B cell (primary cell): ENCODE data around the gene SEC24A. TPM values are rescaled to one million over a fixed set of nuclear protein-coding genes. Genes with fewer than 3 reads are reported as not detected.

Experiments
- ATAC-seq: fragments of 200-7000 bp; cut with Tn5 transposase; one replicate; pipeline ENCODE4 v1.10.0; 2021; ENCODE audit warnings: low read depth, mild to moderate bottlenecking, moderate number of reproducible peaks, moderate library complexity
- CTCF ChIA-PET: fragments of 350-600 bp; sonication (Branson Sonifier 250); formaldehyde crosslinking; loops from one replicate; lab custom pipeline; 2021; ENCODE audit warnings: antibody characterized with exemption, inconsistent platforms; lab: Charles Lee
- POLR2A ChIA-PET: fragments of 350-600 bp; sonication (Branson Sonifier 250); formaldehyde crosslinking; loops from one replicate; lab custom pipeline; 2021; ENCODE audit warnings: antibody characterized with exemption; lab: Charles Lee
- DNase-seq: peaks from one replicate; pipeline ENCODE4 v3.0.0; 2013
- H2AFZ ChIP-seq: 2 replicates; pipeline ENCODE4 v1.6.1; 2012; ENCODE audit warnings: mild to moderate bottlenecking, low read depth, low read length; ENCODE audit not compliant: insufficient read depth, poor library complexity, severe bottlenecking
- H3K27ac ChIP-seq, 2 donors: 1 replicate in 1 of 2; 2 replicates in 1 of 2; pipeline ENCODE4 v1.5.1; 2012 to 2013; ENCODE audit warnings: low read length in 2 of 2, mild to moderate bottlenecking in 2 of 2, moderate library complexity in 1 of 2
- H3K27me3 ChIP-seq, 4 experiments: fragments of 200-600 bp in 1 of 4; sonication (generic) in 1 of 4; replicated peaks in 1 of 4; 1 replicate in 2 of 4; 2 replicates in 2 of 4; pipeline versions ENCODE4 v1.6.1 to v1.7.0; 2013 to 2016; ENCODE audit warnings: low read length in 3 of 4, mild to moderate bottlenecking in 2 of 4, mixed read lengths in 1 of 4, moderate library complexity in 1 of 4; ENCODE audit not compliant: insufficient read depth in 4 of 4, control insufficient read depth in 3 of 4; ENCODE audit errors: control extremely low read depth in 1 of 4
- H3K36me3 ChIP-seq, 2 experiments: replicated peaks in 1 of 2; 1 replicate in 1 of 2; 2 replicates in 1 of 2; pipeline versions ENCODE4 v1.6.1 to v1.7.1; 2013; ENCODE audit warnings: low read length in 1 of 2; ENCODE audit not compliant: insufficient read depth in 2 of 2, control insufficient read depth in 1 of 2; ENCODE audit errors: control extremely low read depth in 1 of 2, extremely low read depth in 1 of 2
- H3K4me1 ChIP-seq, 2 donors: fragments of 200-600 bp in 1 of 2; sonication (generic) in 1 of 2; 1 replicate in 1 of 2; 2 replicates in 1 of 2; pipeline versions ENCODE4 v1.5.1 to v1.6.1; 2013 to 2017; ENCODE audit warnings: low read length in 2 of 2; ENCODE audit not compliant: control insufficient read depth in 2 of 2, insufficient read depth in 2 of 2
- H3K4me2 ChIP-seq: replicated peaks from 2 replicates; pipeline ENCODE3; 2012; ENCODE audit warnings: mild to moderate bottlenecking, low read depth, low read length; ENCODE audit not compliant: poor library complexity, severe bottlenecking
- H3K4me3 ChIP-seq, 5 experiments: fragments of 200-600 bp in 1 of 5; sonication (generic) in 1 of 5; 1 replicate in 3 of 5; 2 replicates in 2 of 5; pipeline versions ENCODE4 v1.5.1 to v1.7.0; 2011 to 2016; ENCODE audit warnings: low read length in 4 of 5, mild to moderate bottlenecking in 4 of 5, low read depth in 2 of 5, control low read depth in 1 of 5, moderate library complexity in 1 of 5; ENCODE audit not compliant: insufficient read depth in 1 of 5; ENCODE audit errors: control extremely low read depth in 1 of 5, extremely low read depth in 1 of 5
- H3K79me2 ChIP-seq: fragments of 200-600 bp; sonication (generic); one replicate; pipeline ENCODE4 v1.6.0; 2016; ENCODE audit warnings: low read length; ENCODE audit not compliant: control insufficient read depth, insufficient read depth
- H3K9ac ChIP-seq: fragments of 200-600 bp; sonication (generic); 2 replicates; pipeline ENCODE4 v1.6.1; 2017; ENCODE audit warnings: mild to moderate bottlenecking, low read length, moderate library complexity
- H3K9me3 ChIP-seq, 3 donors: one replicate each; pipeline versions ENCODE4 v1.6.1 to v1.7.1; 2013; ENCODE audit warnings: low read length in 2 of 3; ENCODE audit not compliant: control insufficient read depth in 2 of 3, insufficient read depth in 1 of 3; ENCODE audit errors: control extremely low read depth in 1 of 3
- H4K20me1 ChIP-seq: 2 replicates; pipeline ENCODE4 v1.6.0; 2012; ENCODE audit warnings: mild to moderate bottlenecking, low read length; ENCODE audit not compliant: insufficient read depth, control insufficient read depth, poor library complexity, severe bottlenecking
- H3K27ac Mint-ChIP-seq: one replicate; pipeline ENCODE4 v1.8.0; 2021; ENCODE audit warnings: mixed read lengths
- H3K27me3 Mint-ChIP-seq: one replicate; pipeline ENCODE4 v1.8.0; 2021; ENCODE audit warnings: mixed read lengths
- H3K4me1 Mint-ChIP-seq: one replicate; pipeline ENCODE4 v1.8.0; 2021; ENCODE audit warnings: mixed read lengths
- H3K4me3 Mint-ChIP-seq: one replicate; pipeline ENCODE4 v1.8.0; 2021; ENCODE audit warnings: mixed read lengths
- H3K9me3 Mint-ChIP-seq: one replicate; pipeline ENCODE4 v1.8.0; 2022; ENCODE audit warnings: mixed read lengths; ENCODE audit not compliant: insufficient read depth
- EZH2 ChIP-seq: IDR thresholded peaks from 2 replicates; pipeline ENCODE4 v1.6.1; 2012; ENCODE audit warnings: borderline replicate concordance, low read depth, mild to moderate bottlenecking, moderate library complexity, low read length; ENCODE audit not compliant: insufficient read depth, poor library complexity, severe bottlenecking
- WGBS: methylation state at CpG from one replicate; pipeline ENCODE4 v1.1.5; 2013; ENCODE audit warnings: missing lambda C conversion rate; ENCODE audit not compliant: insufficient coverage; 5-methylcytosine and 5-hydroxymethylcytosine counted together
- intact Hi-C: fragments of 100-400 bp; cut with micrococcal nuclease; formaldehyde crosslinking; loops from one replicate; pipeline ENCODE4 v1.10.0; 2022
- polyA plus RNA-seq: library from polyadenylated mRNA; depleted of rRNA; stranded (reverse); fragments of >200 nt; gene quantifications from 2 replicates; pipeline ENCODE4 v1.2.3, GENCODE V29; 2012
- total RNA-seq, 2 donors: library from RNA; stranded (reverse); fragments of 120-200 nt in 1 of 2; gene quantifications; 1 replicate in 1 of 2; 2 replicates in 1 of 2; pipeline versions ENCODE4 v1.2.3 to v1.2.4, GENCODE V29; 2013 to 2022
- TF ChIP-seq, protein P1 (sequence below): fragments of 200-600 bp; IDR thresholded peaks from one replicate; pipeline ENCODE4 v1.8.0; 2022; ENCODE audit warnings: antibody characterized with exemption, mild to moderate bottlenecking

Gene SEC24A
- total and polyA plus RNA-seq, 2 donors (not counting 1 experiment from before 2014, with no cell fraction given) = 6.9 to 13.0 TPM

DNA sequence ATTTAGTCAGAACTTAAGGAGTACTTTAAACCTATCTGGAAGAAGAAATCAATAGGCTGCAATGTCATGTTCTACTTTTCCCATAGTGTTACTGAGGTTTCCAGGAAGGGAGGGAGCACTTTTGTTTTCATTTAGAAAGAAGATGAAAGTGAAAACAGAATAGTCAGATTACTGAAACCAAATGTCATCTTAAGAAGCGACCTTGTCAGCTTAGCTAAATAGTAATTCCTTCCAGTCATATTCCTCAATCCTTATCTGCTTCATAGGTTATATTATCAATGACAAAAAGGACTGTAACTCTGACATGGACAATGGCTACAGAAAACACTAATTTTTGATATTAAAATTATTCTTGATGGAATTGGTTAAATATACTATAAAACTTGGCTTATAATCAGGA is 43.7 kb upstream of the SEC24A start:
- Mint-ChIP-seq H3K27ac (no peak overlapping the region), H3K4me1 (no peaks in the 10 kb centered on the region), H3K9me3 (no peaks in the 10 kb centered on the region), H3K4me3 (no peak overlapping the region), H3K27me3 (no peaks in the 10 kb centered on the region)
- no peak overlapping the region for H3K27ac ChIP-seq
- peaks cover 2 to 54% of the 10 kb centered on the region in 2 experiments for H3K36me3 ChIP-seq
- H4K20me1 ChIP-seq = no peaks in the 10 kb centered on the region
- no peak overlapping the region for H3K9ac ChIP-seq
- DNase-seq = no peak
- no peak overlapping the region for H3K4me3 ChIP-seq
- ChIA-PET POLR2A (no interaction called here), CTCF (interaction anchor here (3.3 kb wide), 1 partner anchor 18 kb away, joined by 12 read pairs; no protein-coding TSS in a partner anchor)
- intact Hi-C loops = loop anchor here (5.0 kb wide), 1 partner anchor 1668 kb away; no protein-coding TSS in a partner anchor
- H3K4me1 ChIP-seq = no peaks in the 10 kb centered on the region
- no peaks in the 10 kb centered on the region for H3K27me3 ChIP-seq
- ATAC-seq = no peak
- H3K79me2 ChIP-seq = no peaks in the 10 kb centered on the region
- H2AFZ ChIP-seq = no peak overlapping the region
- no peaks in the 10 kb centered on the region for H3K9me3 ChIP-seq
- no CpG with 5 or more reads among the region's 1 CpG for WGBS
- no peak overlapping the region for H3K4me2 ChIP-seq
- TF ChIP-seq EZH2 = no peak
- TF ChIP-seq, protein P1, sequence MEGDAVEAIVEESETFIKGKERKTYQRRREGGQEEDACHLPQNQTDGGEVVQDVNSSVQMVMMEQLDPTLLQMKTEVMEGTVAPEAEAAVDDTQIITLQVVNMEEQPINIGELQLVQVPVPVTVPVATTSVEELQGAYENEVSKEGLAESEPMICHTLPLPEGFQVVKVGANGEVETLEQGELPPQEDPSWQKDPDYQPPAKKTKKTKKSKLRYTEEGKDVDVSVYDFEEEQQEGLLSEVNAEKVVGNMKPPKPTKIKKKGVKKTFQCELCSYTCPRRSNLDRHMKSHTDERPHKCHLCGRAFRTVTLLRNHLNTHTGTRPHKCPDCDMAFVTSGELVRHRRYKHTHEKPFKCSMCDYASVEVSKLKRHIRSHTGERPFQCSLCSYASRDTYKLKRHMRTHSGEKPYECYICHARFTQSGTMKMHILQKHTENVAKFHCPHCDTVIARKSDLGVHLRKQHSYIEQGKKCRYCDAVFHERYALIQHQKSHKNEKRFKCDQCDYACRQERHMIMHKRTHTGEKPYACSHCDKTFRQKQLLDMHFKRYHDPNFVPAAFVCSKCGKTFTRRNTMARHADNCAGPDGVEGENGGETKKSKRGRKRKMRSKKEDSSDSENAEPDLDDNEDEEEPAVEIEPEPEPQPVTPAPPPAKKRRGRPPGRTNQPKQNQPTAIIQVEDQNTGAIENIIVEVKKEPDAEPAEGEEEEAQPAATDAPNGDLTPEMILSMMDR = no peak

DNA sequence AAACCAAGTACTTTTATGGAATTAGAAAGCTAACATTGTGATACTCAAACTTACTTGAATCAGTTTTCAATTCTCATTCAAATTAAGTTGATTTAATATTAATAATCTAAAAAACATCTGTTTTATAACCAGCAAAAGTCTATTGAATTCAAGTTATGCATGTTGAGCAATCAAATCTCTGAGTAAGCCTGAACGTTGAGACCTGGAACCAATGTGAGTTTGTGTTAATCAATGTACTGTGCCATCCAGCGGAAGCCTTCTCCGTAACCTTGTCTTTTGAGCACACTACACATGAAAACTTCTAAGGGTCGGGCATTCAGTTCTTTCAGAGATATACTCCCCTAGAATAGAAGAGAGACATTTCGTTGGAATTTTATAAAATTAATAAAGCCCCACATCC is 41.9 kb upstream of the SEC24A start:
- no peak overlapping the region for H3K4me3 ChIP-seq
- no peak overlapping the region for H3K27ac ChIP-seq
- no peaks in the 10 kb centered on the region for H3K4me1 Mint-ChIP-seq
- WGBS = no CpG with 5 or more reads among the region's 5 CpGs
- H3K27me3 ChIP-seq = no peaks in the 10 kb centered on the region
- ATAC-seq (no peak), DNase-seq (no peak)
- CTCF ChIA-PET = interaction anchor here (1.4 kb wide), 1 partner anchor 20 kb away, joined by 6 read pairs; no protein-coding TSS in a partner anchor
- no peaks in the 10 kb centered on the region for H3K4me1 ChIP-seq
- H2AFZ ChIP-seq = no peak overlapping the region
- no peaks in the 10 kb centered on the region for H3K79me2 ChIP-seq
- no peak overlapping the region for H3K4me3 Mint-ChIP-seq
- peaks cover 5 to 63% of the 10 kb centered on the region in 2 experiments for H3K36me3 ChIP-seq
- H3K9me3 ChIP-seq = no peaks in the 10 kb centered on the region
- no peak overlapping the region for H3K27ac Mint-ChIP-seq
- H3K9ac ChIP-seq = no peak overlapping the region
- H3K4me2 ChIP-seq = no peak overlapping the region
- no peaks in the 10 kb centered on the region for H4K20me1 ChIP-seq
- intact Hi-C loops = no loop called here
- H3K27me3 Mint-ChIP-seq = no peaks in the 10 kb centered on the region
- H3K9me3 Mint-ChIP-seq = no peaks in the 10 kb centered on the region
- POLR2A ChIA-PET = no interaction called here
- TF ChIP-seq, protein P1 = no peak
- TF ChIP-seq EZH2 = no peak
